ENCODE results near the gene CCDC138.

Gene CCDC138

DNA sequence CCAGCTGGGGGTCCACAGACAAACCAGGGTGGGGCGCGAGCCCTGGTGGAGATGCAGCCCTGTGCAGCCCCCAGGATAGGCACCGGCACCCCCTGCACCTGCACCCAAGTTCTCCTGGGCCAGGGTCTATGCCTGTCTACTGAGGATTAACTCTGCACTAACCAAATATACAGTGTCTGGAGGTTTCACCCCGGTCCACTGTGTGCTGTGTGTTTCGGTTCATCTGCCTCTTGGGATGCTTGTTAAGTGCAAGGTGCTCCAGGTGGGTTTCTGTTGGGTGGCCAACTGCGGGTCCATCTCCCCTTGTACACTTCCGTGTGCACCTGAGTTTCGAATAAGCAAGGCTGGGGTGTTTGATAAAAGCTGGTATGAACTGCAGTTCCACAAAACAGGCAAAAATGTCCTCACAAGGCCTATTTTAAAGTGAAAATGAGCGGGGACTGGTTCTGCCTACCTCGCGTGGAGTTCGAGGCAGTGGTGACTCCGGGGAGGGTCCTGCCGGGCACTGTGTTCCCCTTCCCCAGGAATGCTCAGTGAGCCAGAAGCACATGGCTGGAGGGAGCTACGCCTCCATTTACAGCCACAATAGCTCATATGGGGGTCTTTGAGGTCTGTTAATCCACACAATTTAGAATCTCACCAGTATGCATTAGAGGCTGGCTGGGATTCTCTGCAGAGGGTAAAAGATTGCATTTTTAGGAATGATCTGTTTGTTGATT, 131.7 kb downstream of the CCDC138 start:
- Histone ChIP-seq H3K27ac (no peak overlapping the region), H3K79me2 (ENCODE audit: insufficient read depth, low read depth) (no peaks in the 10 kb centered on the region), H3K4me2 (no peak overlapping the region), H3K4me3 (IDR thresholded peaks at IDR 0.05; ENCODE audit: insufficient read depth, low read depth, low read length) (no peak overlapping the region), H3K9ac (no peak overlapping the region), H3K27me3 (ENCODE audit: insufficient read depth, low read depth) (no peaks in the 10 kb centered on the region), H3K4me1 (ENCODE audit: low read depth, poor library complexity, severe bottlenecking) (no peaks in the 10 kb centered on the region), H4K20me1 (ENCODE audit: insufficient read depth) (no peaks in the 10 kb centered on the region), H3K36me3 (ENCODE audit: insufficient read depth) (no peaks in the 10 kb centered on the region), H2AFZ (ENCODE audit: low read depth) (no peak overlapping the region)
- TF ChIP-seq CTCF (conservative IDR thresholded peaks at IDR 0.05; ENCODE audit: low read depth, low read length), result no peak

- H3K27me3 ChIP-seq (ENCODE audit: insufficient read depth, low read depth), result no peaks in the 10 kb centered on the region
- no peak overlapping the region for H3K4me2 ChIP-seq
- H4K20me1 ChIP-seq (ENCODE audit: insufficient read depth), result no peaks in the 10 kb centered on the region
- no peak overlapping the region for H3K4me3 ChIP-seq (IDR thresholded peaks at IDR 0.05; ENCODE audit: insufficient read depth, low read depth, low read length)
- TF ChIP-seq CTCF (conservative IDR thresholded peaks at IDR 0.05; ENCODE audit: low read depth, low read length), result no peak
- H3K4me1 ChIP-seq (ENCODE audit: low read depth, poor library complexity, severe bottlenecking), result no peaks in the 10 kb centered on the region
- no peak overlapping the region for H2AFZ ChIP-seq (ENCODE audit: low read depth)
- H3K27ac ChIP-seq, result no peak overlapping the region
- H3K9ac ChIP-seq, result no peak overlapping the region
- no peaks in the 10 kb centered on the region for H3K79me2 ChIP-seq (ENCODE audit: insufficient read depth, low read depth)
- no peaks in the 10 kb centered on the region for H3K36me3 ChIP-seq (ENCODE audit: insufficient read depth)
These were observed 132.4 kb downstream of the CCDC138 start for GRCh38 chr2:108918941-108919341.

DNA sequence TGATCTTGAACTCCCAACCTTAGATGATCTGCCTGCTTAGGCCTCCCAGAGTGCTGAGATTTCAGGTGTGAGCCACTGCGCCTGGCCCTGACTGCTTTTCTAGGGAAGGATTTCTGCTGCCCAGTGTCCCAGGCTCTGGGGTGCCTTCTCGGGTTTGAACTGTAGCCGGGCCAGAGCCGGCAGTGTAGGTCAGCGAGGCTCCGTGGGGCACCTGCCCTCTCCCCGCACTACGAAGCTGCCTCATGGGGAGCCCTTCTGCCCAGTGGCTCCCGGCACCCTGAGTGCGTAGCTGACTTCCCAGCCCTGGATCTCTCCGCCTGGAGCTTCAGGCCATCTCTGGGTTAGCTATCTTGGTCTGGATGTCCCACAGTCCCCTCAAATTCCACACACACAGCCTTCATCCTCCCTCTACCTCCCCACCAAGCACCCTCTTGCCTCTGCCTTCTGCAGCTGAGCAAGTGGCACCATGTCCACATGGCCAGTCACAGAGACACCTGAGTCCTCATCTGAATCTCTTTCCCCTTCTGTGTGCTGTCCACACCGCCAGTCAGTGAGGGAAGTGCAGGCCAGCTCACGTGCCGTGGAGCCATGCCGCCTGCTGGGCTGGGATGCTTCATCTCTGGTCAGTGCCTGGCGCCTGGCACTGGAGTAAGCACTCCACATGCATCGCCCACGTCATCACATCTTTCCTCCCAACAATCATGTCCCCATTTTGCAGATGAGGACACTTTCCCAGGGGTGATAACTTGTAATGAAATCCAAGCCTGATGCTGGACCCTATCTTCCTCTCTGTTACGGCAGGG, 133.2 kb downstream of the CCDC138 start:
- Histone ChIP-seq H3K36me3 (ENCODE audit: insufficient read depth) (no peaks in the 10 kb centered on the region), H3K4me2 (no peak overlapping the region), H3K27ac (no peak overlapping the region), H3K9ac (no peak overlapping the region), H3K4me1 (ENCODE audit: low read depth, poor library complexity, severe bottlenecking) (no peaks in the 10 kb centered on the region), H3K4me3 (IDR thresholded peaks at IDR 0.05; ENCODE audit: insufficient read depth, low read depth, low read length) (no peak overlapping the region), H2AFZ (ENCODE audit: low read depth) (no peak overlapping the region), H4K20me1 (ENCODE audit: insufficient read depth) (no peaks in the 10 kb centered on the region), H3K27me3 (ENCODE audit: insufficient read depth, low read depth) (no peaks in the 10 kb centered on the region), H3K79me2 (ENCODE audit: insufficient read depth, low read depth) (no peaks in the 10 kb centered on the region)
- no peak for TF ChIP-seq CTCF (conservative IDR thresholded peaks at IDR 0.05; ENCODE audit: low read depth, low read length)

DNA sequence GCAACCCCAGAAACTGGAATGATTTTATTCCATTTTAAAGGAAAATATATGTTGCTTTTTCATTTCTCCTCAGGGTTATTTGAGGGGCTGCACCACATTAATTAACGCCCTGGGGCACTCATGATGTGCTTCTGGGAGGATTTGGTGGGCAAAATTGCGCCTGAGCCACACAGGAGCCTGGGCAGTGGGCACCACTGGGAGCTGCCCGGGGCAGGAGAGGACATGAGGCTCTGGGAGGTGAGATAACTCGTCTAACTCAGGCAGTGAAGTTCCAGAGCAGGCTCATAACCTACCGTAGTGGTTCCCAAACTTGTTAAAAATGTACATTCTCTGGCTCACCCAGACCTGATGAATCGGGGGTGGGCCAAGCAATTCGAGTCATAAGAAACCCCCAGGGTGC, 134.1 kb downstream of the CCDC138 start:
- Histone ChIP-seq H4K20me1 (ENCODE audit: insufficient read depth) (no peaks in the 10 kb centered on the region), H3K4me3 (IDR thresholded peaks at IDR 0.05; ENCODE audit: insufficient read depth, low read depth, low read length) (no peak overlapping the region)
- TF ChIP-seq CTCF (conservative IDR thresholded peaks at IDR 0.05; ENCODE audit: low read depth, low read length), result no peak

More for the DNA sequence above, 134.1 kb downstream of the CCDC138 start:
- H3K36me3 ChIP-seq (ENCODE audit: insufficient read depth), result no peaks in the 10 kb centered on the region
- no peak overlapping the region for H2AFZ ChIP-seq (ENCODE audit: low read depth)
- H3K9ac ChIP-seq, result no peak overlapping the region
- H3K27me3 ChIP-seq (ENCODE audit: insufficient read depth, low read depth), result no peaks in the 10 kb centered on the region
- no peak overlapping the region for H3K4me2 ChIP-seq
- H3K79me2 ChIP-seq (ENCODE audit: insufficient read depth, low read depth), result no peaks in the 10 kb centered on the region
- no peaks in the 10 kb centered on the region for H3K4me1 ChIP-seq (ENCODE audit: low read depth, poor library complexity, severe bottlenecking)
- no peak overlapping the region for H3K27ac ChIP-seq
